ENCODE measurements around the gene RNGTT.
"Not testable (repeated sequence)": the region's sequence is repeated elsewhere in the genome, so short reads cannot be mapped to it uniquely, and the experiment has no call there.

Gene RNGTT

DNA sequence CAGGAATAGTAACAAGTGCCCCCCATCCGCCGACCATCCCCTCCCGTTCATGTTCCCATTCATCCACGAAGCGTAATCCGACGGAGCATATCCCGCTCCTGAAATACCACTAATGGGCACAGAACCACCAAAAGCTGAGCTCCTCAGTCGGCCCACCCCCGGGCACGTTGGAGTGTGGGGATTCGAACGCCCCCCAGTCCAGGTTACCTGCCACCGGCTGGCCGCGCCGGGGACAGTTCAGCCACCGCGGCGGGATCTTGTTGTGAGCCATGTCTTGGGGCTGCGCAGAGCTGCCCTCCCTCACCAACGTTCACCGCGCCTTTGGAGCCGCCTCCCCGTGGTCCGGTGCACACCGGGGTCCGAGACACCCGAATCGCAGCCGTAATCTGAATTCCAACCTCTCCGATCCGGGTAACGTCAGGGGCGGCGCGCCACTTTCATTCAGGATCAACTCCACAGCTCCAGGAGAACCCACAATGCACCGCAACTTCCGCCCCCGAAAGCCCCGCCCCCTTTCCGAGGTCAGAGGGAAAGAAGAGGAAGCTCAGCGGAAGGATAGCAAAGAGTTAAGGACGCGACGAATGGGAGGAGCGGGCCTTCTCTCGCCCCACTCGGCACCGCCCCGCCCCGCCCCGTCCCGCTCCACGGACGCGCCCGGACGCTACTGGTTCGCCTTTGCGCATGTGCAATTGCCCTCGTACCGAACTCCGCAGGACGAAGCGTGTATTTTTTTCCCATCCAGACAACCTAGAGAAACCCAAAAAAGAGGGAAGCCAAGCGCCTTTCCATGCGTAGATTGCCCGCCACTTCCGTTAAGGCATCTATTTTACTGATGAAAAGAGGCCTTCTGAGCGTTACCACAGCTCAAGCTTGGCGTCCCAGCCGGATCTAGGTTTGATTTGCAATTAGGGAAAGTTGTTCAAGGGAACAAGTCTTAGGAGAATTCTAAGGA lies at the start of gene RNGTT:
TSS of gene RNGTT (minus strand) at position 480 of the 952 bp plus-strand sequence. CDS start at position 271, 209 bp downstream.
- DNase-seq (ENCODE audit: low spot score), result peak; percentile 98

DNA sequence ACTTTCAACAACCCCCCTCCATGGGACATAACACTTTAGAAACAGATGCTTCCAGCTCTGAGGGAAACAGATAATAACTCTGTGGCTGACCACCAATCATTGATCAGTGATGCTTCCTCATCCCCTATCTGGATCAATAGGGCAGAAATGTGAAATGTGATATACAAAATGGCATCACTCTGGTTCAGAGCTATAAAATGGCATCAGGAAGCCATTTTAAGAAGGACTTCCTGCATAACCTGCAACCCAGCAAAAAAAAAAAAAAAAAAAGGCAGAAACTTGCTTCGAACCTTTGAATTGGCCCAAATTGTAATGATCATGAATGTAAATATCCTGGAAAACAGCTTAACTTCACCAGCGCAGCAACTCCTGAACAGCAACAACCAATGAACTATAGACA lies 48.0 kb upstream of the RNGTT start:
- no peak for DNase-seq (ENCODE audit: low spot score)

DNA sequence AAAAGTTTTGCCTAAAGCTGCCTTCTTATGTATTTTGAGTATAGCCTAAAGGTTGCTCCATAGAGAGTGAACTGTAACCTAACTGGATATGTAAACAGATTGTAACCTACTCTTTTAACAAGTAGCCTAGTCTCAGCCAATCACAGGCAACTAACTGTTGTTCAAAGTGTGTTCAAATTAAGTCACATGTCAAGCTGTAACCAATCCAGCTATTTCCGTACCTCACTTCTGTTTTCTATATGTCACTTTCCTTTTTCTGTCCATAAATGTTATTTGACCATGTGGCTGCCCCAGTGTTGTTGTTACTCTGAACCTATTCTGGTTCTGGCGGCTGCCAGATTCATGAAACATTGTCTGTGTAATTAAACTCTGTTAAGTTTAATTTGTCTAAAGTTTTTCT lies 47.4 kb upstream of the RNGTT start:
- DNase-seq (ENCODE audit: low spot score), result no peak

DNA sequence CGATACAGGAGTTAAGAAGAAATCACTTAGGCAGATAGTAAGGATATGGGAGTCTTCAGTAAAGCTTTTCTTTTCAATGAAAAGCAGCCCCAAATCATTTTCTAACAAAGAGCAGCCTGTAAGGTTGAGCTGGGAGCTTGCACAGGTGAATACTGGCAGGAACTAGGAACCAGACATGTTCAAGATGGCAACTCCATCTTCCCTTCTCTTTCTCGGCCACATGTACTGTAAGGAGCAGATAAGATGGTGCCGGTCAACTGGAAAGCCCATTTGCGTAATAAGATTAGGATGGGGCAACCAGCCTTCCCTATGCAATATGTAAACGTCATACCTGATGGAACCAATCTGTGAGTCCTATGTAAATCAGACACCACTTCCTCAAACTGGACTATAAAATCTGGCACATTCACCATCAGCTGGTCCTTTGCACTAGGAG lies 46.2 kb upstream of the RNGTT start:
- DNase-seq (ENCODE audit: low spot score), result no peak

DNA sequence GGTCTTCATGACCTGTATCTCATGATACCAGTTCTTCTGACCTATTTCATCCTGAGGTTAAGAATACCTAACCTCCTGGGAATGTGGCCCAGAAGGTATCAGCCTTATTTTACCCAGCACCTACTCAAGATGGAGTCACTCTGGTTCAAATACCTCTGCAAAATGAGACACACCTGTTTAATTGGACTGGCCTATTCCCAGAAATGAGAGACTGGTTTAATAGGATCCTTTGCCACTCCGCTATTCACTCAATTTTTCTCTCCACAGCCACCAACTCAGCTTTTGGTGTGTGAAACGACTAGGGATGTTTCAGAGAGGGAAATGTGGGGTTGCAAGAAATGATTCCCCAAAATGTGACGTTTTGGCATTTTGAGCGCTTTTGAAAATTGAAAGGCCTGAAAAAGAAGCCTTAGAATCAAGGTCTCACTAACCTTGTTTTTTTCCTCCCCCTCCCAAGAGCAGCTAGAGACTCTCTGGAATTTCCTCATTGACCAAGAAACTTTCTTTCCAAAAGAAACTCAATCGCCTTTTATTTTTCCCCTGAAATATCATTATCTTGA lies 45.5 kb upstream of the RNGTT start:
- no peak for DNase-seq (ENCODE audit: low spot score)

DNA sequence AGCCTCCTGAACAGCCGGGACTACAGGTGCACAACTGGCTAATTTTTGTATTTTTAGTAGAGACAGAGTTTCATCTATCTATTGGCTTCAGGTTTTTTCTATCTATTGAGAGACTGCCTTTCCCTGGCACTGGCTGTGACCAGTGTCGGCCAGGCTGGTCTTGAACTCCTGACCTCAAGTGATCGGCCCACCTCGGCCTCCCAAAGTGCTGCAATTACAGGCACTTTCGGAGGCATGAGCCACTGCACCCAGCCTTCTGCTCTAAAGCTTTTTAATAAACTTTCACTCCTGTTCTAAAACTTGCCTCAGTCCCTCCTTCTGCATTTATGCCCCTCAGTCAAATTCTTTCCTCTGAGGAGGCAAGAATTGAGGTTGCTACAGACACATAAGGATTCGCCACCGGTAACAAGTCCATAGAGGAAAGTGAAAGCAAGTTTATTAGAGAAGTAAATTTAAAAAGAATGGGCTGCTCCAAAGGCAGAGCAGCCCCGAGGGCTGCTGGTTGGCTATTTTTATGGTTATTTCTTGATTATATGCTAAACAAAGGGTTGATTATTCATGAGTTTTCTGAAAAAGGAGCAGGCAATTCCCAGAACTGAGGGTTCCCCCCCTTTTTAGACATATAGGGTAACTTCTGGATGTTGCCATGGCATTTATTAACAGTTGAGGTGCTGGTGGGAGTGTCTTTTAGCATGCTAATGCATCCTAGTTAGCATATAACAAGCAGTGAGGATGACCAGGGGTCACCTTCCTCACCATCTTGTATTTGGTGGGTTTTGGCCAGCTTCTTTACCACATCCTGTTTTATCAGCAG lies 44.8 kb upstream of the RNGTT start:
- DNase-seq (ENCODE audit: low spot score), result no peak

DNA sequence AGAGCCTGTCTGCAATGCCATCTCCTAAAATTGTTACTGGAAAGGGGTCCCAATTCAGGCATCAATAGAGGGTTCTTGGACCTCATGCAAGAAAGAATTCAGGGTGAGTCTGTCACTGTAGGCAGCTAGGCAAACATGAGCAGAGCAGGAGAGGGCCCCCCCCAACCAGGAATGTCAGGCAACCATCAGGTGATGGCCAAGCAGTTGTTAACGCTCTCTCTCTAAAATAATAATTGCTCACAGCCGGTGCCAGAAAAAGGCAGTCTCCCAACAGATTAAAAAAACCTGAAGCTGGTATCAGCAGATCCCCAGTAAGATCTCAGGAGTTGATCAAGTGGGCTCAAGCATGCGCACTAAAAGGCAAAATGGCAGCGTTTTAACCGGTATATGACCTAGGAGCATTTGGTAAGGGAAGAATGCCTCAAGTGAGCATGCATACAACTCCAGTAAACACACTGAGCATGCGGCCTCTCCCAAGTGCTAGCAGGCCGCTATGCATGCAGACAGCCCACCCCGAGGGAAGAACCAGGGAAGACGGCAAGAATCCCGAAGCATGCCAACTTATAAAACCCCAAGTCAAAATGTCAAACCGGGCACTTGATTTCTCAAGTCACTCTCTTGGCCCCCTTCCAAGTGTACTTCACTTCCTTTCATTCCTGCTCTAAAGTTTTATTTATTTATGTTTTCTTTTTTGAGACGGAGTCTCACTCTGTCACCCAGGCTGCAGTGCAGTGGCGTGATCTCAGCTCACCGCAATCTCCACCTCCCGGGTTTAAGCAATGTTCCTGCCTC lies 44.0 kb upstream of the RNGTT start:
- no peak for DNase-seq (ENCODE audit: low spot score)

DNA sequence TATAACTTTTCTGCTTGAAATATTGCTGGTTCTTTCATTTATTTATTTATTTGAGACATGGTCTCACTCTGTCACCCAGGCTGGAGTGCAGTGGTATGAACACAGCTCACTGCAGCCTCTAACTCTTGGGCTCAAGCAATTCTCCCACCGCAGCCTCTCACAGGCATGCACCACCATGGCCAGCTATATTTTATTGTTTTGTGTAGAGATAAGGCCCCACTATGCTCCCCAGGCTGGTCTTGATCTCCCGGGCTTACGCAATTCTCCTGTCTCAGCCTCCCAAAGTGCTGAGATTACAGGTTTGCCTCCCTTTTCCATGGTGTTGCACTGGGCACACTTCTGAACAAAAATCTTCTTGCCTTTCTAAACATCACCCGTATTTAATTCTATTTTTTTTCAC lies 39.1 kb upstream of the RNGTT start:
- no peak for DNase-seq (ENCODE audit: low spot score)

DNA sequence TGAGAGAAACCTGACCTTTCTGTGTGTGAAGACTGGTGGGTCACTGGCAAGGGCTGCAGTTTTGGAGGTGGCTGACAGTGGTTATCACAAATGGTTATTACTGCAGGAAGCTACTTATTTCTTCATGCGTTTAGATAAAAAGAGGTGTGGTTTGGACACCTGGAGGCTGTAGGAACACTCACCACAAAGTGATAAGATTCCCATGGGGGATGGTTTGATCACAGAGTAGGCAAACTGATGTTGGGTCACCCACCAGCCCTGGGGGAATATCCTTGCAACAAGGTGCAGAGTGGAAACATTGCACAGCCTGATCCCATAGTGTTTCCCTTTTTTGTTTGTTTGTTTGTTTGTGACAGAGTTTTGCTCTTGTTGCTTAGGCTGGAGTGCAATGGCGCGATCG lies 33.9 kb upstream of the RNGTT start:
- no peak for DNase-seq (ENCODE audit: low spot score)

DNA sequence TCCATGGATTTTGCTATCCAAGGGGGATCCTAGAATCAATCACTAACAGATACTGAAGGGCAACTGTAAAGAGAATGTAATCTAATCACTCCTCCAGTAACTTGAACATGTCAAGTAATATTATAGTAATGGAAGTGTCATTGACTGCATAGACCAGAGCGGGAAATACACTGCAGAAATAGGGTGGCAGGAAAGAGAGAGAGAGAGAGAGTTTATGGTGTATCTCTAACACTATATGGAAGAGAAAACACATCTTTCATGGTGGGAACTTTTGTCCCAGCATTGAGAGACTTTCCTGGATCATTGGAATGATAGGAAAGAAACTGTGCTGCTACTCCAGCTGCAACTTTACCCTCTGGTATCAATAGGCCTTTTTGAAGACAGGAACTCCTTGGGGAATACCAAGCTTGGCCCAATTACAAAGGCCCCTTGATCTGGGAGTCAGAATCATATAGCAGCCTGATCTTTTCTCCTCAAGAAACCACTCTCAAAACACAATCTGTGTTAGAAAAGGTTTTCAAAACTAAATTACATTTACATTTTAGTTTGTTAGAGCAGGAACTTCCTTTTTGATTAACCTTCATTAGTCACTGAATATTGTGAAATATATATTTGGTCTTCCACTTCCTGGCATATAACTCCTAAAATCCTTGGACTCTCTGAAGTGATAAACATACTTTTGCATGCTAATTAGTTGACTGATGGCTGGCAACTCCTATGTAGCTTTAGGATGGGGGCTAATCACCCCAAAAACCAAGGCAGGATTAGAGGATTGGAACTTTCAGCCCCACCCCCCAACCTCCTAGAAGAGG lies 29.5 kb upstream of the RNGTT start:
- DNase-seq (ENCODE audit: low spot score), result no peak

DNA sequence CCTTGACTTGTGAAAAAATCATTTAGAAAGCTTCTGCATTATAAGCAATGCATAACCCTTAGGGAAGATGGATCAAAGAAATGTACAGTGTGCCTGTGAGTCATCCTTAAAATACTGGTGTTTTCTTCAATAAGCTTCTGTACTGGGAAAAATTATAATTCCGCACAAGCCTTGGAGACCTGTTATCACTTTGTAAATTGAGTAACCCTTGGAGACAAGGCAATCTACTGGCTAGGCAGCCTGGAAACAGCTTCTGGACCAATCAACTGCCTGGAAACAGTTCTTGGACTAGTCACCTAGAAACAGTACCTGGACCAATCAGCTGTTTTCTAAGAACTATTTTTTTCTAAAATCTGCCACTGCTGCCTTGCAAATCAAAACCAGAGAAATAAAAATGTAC lies 25.8 kb upstream of the RNGTT start:
- DNase-seq (ENCODE audit: low spot score), result no peak

DNA sequence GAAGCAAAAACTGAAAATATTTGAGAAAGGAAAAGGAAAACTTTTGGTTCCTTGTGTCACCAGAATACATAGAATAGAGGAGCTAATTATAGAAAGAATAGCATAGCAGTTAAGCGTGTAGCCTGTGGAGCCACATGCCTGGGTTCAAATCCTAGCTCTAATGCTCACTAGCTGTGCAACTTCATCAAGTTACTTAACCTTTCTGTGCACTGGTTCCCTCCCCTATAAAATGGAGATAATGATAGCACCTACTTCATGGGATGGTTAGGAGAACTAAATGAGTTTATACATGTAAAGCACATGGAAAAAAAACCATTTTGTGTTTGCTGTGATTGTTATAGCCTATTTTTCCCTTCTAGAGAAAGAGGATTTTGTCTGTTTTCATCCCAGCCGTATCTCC lies 24.5 kb upstream of the RNGTT start:
- DNase-seq (ENCODE audit: low spot score), result no peak

DNA sequence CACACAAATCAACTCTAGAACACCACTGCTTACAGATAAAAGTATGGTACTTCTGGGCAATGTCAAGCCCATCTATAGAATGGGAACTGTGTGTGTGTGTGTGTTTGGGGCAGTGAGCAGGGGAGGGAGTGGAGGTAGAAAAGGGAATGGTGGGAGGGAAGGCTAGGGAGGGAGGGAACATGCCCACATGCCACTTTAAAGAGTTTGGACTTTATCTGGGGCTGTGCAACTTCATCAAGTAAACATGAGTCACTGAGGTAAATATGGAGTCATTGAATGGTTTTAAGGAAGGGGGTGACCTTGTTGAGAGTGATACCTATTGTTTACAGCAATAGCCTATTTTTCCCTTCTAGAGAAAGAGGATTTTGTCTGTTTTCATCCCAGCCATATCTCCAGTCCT lies 22.5 kb upstream of the RNGTT start:
- DNase-seq (ENCODE audit: low spot score), result no peak

DNA sequence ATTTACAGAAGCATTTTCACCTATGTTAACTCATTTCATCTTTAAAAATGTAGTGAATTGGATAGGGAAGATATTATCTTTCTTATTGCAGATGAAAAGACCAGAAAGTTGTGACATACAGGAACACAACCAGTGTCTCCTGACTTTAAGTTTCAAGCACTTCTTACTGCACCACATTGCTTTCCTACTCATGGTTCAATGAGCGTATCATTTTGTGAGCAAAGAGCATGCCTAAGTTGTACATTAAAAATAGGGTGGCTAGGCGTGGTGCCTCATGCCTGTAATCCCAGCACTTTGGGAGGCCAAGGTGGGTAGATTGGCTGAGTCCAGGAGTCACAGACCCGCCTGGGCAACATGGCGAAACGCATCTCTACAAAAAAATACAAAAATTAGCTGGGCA lies 21.2 kb upstream of the RNGTT start:
- no peak for DNase-seq (ENCODE audit: low spot score)

DNA sequence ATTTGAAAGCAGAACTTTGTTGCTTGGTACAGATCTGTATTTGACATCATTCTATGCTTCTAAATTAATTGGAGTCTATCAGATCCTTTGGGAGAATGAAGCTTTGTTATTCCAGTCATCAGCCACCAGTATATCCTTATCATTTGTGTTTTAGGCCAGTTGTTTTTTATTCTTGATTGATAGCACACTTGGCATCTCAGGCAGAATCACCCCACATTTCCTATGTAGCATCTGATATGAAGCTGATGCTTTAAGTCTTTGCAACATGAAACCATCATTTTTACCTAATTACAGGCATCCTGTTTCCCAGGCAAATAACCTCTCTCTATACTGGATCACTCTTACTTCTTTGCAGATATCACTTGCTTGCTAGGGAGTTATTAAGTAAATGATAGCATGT lies 20.7 kb upstream of the RNGTT start:
- no peak for DNase-seq (ENCODE audit: low spot score)

DNA sequence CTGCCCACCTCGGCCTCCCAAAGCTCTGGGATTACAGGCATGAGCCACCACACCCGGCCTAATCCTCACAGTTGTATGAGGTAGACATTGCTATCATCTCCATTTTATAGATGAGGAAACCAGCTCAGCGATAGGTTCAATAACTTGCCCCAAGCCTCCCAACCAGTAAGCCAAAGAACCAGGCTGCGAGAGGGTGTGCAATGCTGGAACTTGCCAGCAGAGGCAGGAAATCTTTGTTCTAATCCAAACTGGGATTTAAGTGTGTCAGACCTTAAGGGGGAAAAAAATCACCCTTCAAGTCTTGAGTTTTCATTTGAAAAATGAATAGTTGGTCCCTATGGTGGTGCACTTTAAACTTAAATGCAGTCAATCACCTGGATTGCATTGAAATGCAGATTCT lies 20.1 kb upstream of the RNGTT start:
- DNase-seq (ENCODE audit: low spot score), result no peak

DNA sequence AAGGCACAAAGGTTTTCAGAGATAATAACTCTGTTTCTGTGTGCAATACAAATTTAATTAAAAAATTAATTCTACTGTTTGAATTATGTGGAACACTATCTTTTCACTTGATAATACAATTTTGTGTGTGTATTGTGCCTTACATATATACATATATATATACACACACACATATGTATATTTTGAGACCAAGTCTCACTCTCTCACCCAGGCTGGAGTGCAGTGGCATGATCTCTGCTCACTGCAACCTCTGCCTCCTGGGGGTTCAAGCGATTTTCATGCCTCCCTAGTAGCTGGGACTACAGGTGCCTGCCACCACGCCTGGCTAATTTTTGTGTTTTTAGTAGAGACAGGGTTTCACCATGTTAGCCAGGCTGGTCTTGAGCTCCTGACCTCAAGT lies 19.7 kb upstream of the RNGTT start:
- not testable (repeated sequence) for DNase-seq (ENCODE audit: low spot score)

DNA sequence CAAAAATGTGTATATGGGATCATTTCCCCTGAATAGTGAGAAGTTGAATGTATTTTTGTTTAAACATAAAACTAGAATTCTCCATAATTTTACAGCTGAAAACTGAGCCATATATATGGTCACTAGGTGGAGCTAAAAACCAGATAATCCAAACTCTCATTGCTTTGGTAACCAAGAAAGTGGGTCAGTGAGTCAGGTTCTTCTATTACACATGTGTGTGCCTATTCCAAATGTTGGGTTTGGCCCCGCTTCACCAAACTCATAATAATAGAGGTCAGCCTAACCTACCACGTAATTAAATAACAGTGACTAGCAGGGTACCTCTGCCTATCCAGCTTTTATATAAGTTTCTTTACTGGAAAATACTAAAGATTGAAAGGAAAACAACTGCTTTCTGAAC lies 19.3 kb upstream of the RNGTT start:
- peak; percentile 64 for DNase-seq (ENCODE audit: low spot score)

DNA sequence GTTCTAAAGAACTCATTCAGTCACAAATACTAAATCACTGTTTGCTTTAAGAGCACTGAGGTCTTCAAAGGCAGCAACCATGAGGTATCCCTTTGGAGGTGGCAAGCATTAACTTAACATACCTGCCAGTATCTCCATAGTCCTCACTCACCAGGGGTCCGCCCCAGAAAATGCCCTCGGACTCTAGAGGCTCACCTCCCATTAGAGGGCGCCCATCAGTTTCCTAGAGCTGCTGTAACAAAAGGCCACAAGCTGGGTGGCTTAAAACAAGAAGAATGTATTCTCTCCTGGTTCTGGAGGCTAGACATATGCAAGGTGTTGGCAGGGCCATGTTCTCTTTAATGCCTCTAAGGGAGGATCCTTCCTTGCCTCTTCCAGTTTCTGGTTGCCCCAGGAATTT lies 12.0 kb upstream of the RNGTT start:
- no peak for DNase-seq (ENCODE audit: low spot score)

DNA sequence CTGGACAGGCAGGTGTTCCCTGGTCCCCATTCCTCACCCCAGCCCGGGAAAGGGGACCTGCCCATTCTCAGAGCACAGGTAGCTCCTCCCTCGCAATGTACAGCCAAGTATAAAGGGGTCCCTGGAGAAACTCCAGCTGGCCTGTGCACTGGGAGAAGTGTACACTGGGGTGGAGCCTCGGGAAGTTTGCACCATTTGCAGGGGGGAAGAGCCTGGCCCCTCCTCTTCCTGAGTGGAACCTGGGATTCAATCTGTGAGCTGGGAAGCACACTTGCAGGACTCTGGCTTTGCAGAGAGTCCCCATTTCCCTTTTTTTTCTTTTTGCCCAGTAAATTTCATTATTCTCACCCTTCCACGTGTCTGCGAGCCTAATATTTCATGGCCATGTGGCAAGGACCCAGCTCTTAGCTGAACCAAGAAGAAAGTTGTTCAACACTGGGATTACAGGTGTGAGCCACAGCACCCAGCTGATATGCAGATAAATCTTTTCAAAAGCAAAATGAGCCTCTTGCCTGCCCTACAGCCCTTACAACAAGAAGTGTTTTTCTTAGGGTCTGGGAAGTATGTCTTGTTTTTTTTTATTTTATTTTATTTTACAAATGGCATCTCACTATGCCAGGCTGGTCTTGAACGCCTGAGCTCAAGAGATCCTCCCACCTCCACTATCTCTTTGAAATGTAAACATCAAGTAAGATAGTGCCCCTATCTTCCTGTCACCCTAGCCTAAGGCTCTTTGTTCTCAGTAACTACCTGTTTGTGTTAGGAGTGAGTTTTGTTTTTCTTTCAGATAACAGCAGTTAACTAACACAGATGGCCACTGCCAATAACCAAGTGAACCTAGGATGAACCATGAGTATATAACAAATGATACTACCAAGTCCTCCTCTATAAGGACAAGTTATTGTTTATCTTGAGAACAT lies 9.3 kb upstream of the RNGTT start:
- no peak for DNase-seq (ENCODE audit: low spot score)
